ENCODE data around the gene CLCN4. TPM values are rescaled to one million over a fixed set of nuclear protein-coding genes. Genes with fewer than 3 reads are reported as not detected.

Gene CLCN4
- total and polyA plus RNA-seq, 10 of the 15 experiments (the other 5 are each of a cell fraction or from before 2014, with no cell fraction given), result 0.90 to 6.9 (median 2.9) TPM

DNA sequence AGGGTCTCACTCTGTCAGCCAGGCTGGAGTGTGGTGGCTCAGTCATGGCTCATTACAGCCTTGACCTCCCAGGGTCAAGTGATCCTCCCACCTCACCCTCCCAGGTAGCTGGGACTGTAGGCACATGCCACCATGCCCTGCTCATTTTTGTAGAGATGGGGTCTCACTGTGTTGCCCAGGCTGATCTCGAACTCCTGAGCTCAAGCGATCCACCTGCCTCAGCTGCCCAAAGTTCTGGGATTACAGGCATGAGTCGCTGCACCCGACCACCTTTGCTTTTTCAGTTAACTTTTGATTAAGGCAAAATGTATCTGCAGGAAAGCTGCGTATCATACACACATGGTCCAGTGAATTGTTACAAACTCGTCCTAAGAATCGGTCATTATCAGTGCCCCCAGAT, 16.5 kb upstream of the CLCN4 start (continued):
- TF ChIP-seq, protein P1, sequence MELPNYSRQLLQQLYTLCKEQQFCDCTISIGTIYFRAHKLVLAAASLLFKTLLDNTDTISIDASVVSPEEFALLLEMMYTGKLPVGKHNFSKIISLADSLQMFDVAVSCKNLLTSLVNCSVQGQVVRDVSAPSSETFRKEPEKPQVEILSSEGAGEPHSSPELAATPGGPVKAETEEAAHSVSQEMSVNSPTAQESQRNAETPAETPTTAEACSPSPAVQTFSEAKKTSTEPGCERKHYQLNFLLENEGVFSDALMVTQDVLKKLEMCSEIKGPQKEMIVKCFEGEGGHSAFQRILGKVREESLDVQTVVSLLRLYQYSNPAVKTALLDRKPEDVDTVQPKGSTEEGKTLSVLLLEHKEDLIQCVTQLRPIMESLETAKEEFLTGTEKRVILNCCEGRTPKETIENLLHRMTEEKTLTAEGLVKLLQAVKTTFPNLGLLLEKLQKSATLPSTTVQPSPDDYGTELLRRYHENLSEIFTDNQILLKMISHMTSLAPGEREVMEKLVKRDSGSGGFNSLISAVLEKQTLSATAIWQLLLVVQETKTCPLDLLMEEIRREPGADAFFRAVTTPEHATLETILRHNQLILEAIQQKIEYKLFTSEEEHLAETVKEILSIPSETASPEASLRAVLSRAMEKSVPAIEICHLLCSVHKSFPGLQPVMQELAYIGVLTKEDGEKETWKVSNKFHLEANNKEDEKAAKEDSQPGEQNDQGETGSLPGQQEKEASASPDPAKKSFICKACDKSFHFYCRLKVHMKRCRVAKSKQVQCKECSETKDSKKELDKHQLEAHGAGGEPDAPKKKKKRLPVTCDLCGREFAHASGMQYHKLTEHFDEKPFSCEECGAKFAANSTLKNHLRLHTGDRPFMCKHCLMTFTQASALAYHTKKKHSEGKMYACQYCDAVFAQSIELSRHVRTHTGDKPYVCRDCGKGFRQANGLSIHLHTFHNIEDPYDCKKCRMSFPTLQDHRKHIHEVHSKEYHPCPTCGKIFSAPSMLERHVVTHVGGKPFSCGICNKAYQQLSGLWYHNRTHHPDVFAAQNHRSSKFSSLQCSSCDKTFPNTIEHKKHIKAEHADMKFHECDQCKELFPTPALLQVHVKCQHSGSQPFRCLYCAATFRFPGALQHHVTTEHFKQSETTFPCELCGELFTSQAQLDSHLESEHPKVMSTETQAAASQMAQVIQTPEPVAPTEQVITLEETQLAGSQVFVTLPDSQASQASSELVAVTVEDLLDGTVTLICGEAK (IDR thresholded peaks at IDR 0.05; ENCODE audit: borderline replicate concordance), result no peak

DNA sequence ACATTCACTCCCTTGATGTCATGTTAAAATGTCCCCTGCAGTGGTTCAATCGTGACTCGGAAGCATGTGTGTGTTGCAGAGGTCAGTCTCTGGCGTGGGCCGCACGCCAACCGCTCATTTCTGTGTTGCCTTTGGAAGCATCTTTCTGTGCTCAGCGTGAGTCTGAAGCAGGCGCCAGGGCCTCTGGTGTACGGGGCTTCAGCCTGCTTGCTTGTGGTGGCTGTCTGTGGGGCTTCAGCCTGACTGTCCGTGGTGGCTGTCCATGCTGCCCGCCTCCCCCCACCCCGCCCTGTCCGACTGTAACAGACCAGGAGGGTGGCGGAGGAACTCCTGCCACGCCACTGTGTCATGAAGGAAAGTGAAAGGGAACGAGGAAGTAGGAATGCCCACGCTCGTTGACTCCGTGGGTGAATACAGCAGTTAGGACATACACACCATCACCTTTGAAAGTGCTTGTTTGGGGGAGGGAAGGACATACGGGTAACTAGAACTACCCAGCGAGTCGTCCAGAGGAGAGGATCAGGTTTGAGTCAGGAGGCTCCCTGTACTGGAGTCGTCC, 14.7 kb upstream of the CLCN4 start:
- FAIRE-seq (no peak), DNase-seq (ENCODE audit: low read depth, low spot score) (no peak), ATAC-seq (no peak)
- ChIA-PET RAD21 (ENCODE audit: unreplicated experiment) (no interaction called here), POLR2A (no interaction called here), CTCF (no interaction called here), SMC1A (ENCODE audit: uncharacterized antibody, unreplicated experiment) (no interaction called here)
- no peaks in the 10 kb centered on the region for H3K79me2 ChIP-seq (ENCODE audit: control insufficient read depth, insufficient read depth, low read length)
- no peaks in the 10 kb centered on the region for H3K27me3 ChIP-seq (replicated peaks in 1 of 2; ENCODE audit: control insufficient read depth in 2 of 2, insufficient read depth in 2 of 2, low read length in 1 of 2)
- in situ Hi-C loops (cut with MboI) (no loop called here), intact Hi-C loops (cut with micrococcal nuclease; ENCODE audit: unreplicated experiment) (no loop called here)
- H4K20me1 ChIP-seq (ENCODE audit: control insufficient read depth, insufficient read depth), result no peaks in the 10 kb centered on the region
- H3K4me1 ChIP-seq (ENCODE audit: control insufficient read depth, insufficient read depth, low read length), result no peaks in the 10 kb centered on the region
- WGBS (ENCODE audit: insufficient coverage, insufficient replicate concordance, low lambda C conversion rate, missing lambda C conversion rate), result 51% methylated on average over 23 of the region's 23 CpGs
- H2AFZ ChIP-seq (ENCODE audit: control insufficient read depth, low read depth, low read length), result no peak overlapping the region
- H3K9me3 ChIP-seq (replicated peaks; ENCODE audit: control insufficient read depth, insufficient read depth, low read length), result no peaks in the 10 kb centered on the region
- H3K9ac ChIP-seq (ENCODE audit: control insufficient read depth, insufficient read depth, low read length), result no peak overlapping the region
- H3K4me2 ChIP-seq (ENCODE audit: control insufficient read depth, insufficient read depth), result no peak overlapping the region
- H3K36me3 ChIP-seq (ENCODE audit: control insufficient read depth in 2 of 2, insufficient read depth in 2 of 2, low read length in 1 of 2), result no peaks in the 10 kb centered on the region; a peak in 1 of 4 replicates
- no TSS peak for BruUV-seq (replicated peaks)
- H3K4me3 ChIP-seq, result no peak overlapping the region
- H3K27ac ChIP-seq (ENCODE audit: control insufficient read depth, insufficient read depth), result no peak overlapping the region
- TF ChIP-seq MEF2B (IDR thresholded peaks at IDR 0.05; ENCODE audit: partially characterized antibody, poor library complexity, severe bottlenecking), result no peak
- no peak for TF ChIP-seq YBX1 (IDR thresholded peaks at IDR 0.05)
- TF ChIP-seq, protein P2, sequence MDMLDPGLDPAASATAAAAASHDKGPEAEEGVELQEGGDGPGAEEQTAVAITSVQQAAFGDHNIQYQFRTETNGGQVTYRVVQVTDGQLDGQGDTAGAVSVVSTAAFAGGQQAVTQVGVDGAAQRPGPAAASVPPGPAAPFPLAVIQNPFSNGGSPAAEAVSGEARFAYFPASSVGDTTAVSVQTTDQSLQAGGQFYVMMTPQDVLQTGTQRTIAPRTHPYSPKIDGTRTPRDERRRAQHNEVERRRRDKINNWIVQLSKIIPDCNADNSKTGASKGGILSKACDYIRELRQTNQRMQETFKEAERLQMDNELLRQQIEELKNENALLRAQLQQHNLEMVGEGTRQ (IDR thresholded peaks at IDR 0.05; ENCODE audit: borderline replicate concordance, low read depth, low read length), result no peak
- no peak for TF ChIP-seq STAT1 (conservative IDR thresholded peaks at IDR 0.05)
- no peak for TF ChIP-seq PML (IDR thresholded peaks at IDR 0.05; ENCODE audit: low read length)
- no peak for TF ChIP-seq EGR1 (IDR thresholded peaks at IDR 0.05; ENCODE audit: borderline replicate concordance in 1 of 2, low read depth in 2 of 2, low read length in 2 of 2)
- TF ChIP-seq, protein P3, sequence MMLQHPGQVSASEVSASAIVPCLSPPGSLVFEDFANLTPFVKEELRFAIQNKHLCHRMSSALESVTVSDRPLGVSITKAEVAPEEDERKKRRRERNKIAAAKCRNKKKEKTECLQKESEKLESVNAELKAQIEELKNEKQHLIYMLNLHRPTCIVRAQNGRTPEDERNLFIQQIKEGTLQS (IDR thresholded peaks at IDR 0.05; ENCODE audit: borderline replicate concordance, extremely low read depth, low read depth, low read length), result no peak
- TF ChIP-seq, protein P4, sequence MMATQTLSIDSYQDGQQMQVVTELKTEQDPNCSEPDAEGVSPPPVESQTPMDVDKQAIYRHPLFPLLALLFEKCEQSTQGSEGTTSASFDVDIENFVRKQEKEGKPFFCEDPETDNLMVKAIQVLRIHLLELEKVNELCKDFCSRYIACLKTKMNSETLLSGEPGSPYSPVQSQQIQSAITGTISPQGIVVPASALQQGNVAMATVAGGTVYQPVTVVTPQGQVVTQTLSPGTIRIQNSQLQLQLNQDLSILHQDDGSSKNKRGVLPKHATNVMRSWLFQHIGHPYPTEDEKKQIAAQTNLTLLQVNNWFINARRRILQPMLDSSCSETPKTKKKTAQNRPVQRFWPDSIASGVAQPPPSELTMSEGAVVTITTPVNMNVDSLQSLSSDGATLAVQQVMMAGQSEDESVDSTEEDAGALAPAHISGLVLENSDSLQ (IDR thresholded peaks at IDR 0.05), result no peak
- no peak for TF ChIP-seq STAT3 (IDR thresholded peaks at IDR 0.05; ENCODE audit: low read depth, low read length)
- TF ChIP-seq ZBED1 (IDR thresholded peaks at IDR 0.05; ENCODE audit: borderline replicate concordance), result no peak
- no peak for TF ChIP-seq BCL11A (IDR thresholded peaks at IDR 0.05; ENCODE audit: low read depth, low read length)
- TF ChIP-seq, protein P5, sequence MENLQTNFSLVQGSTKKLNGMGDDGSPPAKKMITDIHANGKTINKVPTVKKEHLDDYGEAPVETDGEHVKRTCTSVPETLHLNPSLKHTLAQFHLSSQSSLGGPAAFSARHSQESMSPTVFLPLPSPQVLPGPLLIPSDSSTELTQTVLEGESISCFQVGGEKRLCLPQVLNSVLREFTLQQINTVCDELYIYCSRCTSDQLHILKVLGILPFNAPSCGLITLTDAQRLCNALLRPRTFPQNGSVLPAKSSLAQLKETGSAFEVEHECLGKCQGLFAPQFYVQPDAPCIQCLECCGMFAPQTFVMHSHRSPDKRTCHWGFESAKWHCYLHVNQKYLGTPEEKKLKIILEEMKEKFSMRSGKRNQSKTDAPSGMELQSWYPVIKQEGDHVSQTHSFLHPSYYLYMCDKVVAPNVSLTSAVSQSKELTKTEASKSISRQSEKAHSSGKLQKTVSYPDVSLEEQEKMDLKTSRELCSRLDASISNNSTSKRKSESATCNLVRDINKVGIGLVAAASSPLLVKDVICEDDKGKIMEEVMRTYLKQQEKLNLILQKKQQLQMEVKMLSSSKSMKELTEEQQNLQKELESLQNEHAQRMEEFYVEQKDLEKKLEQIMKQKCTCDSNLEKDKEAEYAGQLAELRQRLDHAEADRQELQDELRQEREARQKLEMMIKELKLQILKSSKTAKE (IDR thresholded peaks at IDR 0.05; ENCODE audit: low read depth, poor library complexity, severe bottlenecking), result no peak
- TF ChIP-seq MEF2A (IDR thresholded peaks at IDR 0.05; ENCODE audit: insufficient read depth, low read depth, low read length), result no peak

All from GM12878 (cell line).